ENCODE results near the gene FRMD8.

Gene FRMD8

GRCh38 chr11:65424205-65425104, 38.0 kb downstream of the FRMD8 start:
- H3K27me3 ChIP-seq (ENCODE audit: control insufficient read depth in 1 of 2, insufficient read depth in 2 of 2, low read length in 2 of 2) = no peaks in the 10 kb centered on the region
- peaks cover 49 to 52% of the 10 kb centered on the region in 2 donors for H3K4me1 ChIP-seq (ENCODE audit: control insufficient read depth in 1 of 2, insufficient read depth in 2 of 2, low read length in 2 of 2)
- peaks cover 16 to 43% of the 10 kb centered on the region in 2 donors for H3K36me3 ChIP-seq (ENCODE audit: control insufficient read depth in 1 of 2, insufficient read depth in 2 of 2, low read length in 2 of 2)
- H3K27ac ChIP-seq (ENCODE audit: low read depth, low read length) = peak overlapping the region; percentile 100
- peak overlapping the region; percentile 100 for H3K9ac ChIP-seq (ENCODE audit: low read depth in 1 of 2, low read length in 2 of 2)
- no peaks in the 10 kb centered on the region for H3K9me3 ChIP-seq (ENCODE audit: control insufficient read depth in 1 of 2, low read length in 2 of 2)
- H3K4me3 ChIP-seq (ENCODE audit: low read depth in 1 of 2, low read length in 2 of 2) = peak overlapping the region; percentile 89 to 97

DNA sequence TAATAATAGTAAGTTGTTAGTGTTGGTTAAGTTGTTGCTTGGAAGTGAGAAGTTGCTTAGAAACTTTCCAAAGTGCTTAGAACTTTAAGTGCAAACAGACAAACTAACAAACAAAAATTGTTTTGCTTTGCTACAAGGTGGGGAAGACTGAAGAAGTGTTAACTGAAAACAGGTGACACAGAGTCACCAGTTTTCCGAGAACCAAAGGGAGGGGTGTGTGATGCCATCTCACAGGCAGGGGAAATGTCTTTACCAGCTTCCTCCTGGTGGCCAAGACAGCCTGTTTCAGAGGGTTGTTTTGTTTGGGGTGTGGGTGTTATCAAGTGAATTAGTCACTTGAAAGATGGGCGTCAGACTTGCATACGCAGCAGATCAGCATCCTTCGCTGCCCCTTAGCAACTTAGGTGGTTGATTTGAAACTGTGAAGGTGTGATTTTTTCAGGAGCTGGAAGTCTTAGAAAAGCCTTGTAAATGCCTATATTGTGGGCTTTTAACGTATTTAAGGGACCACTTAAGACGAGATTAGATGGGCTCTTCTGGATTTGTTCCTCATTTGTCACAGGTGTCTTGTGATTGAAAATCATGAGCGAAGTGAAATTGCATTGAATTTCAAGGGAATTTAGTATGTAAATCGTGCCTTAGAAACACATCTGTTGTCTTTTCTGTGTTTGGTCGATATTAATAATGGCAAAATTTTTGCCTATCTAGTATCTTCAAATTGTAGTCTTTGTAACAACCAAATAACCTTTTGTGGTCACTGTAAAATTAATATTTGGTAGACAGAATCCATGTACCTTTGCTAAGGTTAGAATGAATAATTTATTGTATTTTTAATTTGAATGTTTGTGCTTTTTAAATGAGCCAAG, 38.9 kb downstream of the FRMD8 start:
- H3K27ac ChIP-seq (ENCODE audit: low read depth, low read length) = peak overlapping the region; percentile 100
- peak overlapping the region; percentile 89 to 97 for H3K4me3 ChIP-seq (ENCODE audit: low read depth in 1 of 2, low read length in 2 of 2)
- peaks cover 49 to 52% of the 10 kb centered on the region in 2 donors for H3K4me1 ChIP-seq (ENCODE audit: control insufficient read depth in 1 of 2, insufficient read depth in 2 of 2, low read length in 2 of 2)
- H3K36me3 ChIP-seq (ENCODE audit: control insufficient read depth in 1 of 2, insufficient read depth in 2 of 2, low read length in 2 of 2) = peaks cover 16 to 43% of the 10 kb centered on the region in 2 donors
- H3K27me3 ChIP-seq (ENCODE audit: control insufficient read depth in 1 of 2, insufficient read depth in 2 of 2, low read length in 2 of 2) = no peaks in the 10 kb centered on the region
- H3K9me3 ChIP-seq (ENCODE audit: control insufficient read depth in 1 of 2, low read length in 2 of 2) = no peaks in the 10 kb centered on the region
- peak overlapping the region; percentile 100 for H3K9ac ChIP-seq (ENCODE audit: low read depth in 1 of 2, low read length in 2 of 2)

- Histone ChIP-seq H3K9ac (ENCODE audit: low read depth in 1 of 2, low read length in 2 of 2) (peak overlapping the region; percentile 100), H3K4me3 (ENCODE audit: low read depth in 1 of 2, low read length in 2 of 2) (peak overlapping the region; percentile 89 to 97), H3K27me3 (ENCODE audit: control insufficient read depth in 1 of 2, insufficient read depth in 2 of 2, low read length in 2 of 2) (no peaks in the 10 kb centered on the region), H3K4me1 (ENCODE audit: control insufficient read depth in 1 of 2, insufficient read depth in 2 of 2, low read length in 2 of 2) (peaks cover 46 to 52% of the 10 kb centered on the region in 2 donors), H3K36me3 (ENCODE audit: control insufficient read depth in 1 of 2, insufficient read depth in 2 of 2, low read length in 2 of 2) (peaks cover 16 to 43% of the 10 kb centered on the region in 2 donors), H3K27ac (ENCODE audit: low read depth, low read length) (peak overlapping the region; percentile 100), H3K9me3 (ENCODE audit: control insufficient read depth in 1 of 2, low read length in 2 of 2) (no peaks in the 10 kb centered on the region)
These were observed 39.8 kb downstream of the FRMD8 start for GRCh38 chr11:65425971-65426838.

DNA sequence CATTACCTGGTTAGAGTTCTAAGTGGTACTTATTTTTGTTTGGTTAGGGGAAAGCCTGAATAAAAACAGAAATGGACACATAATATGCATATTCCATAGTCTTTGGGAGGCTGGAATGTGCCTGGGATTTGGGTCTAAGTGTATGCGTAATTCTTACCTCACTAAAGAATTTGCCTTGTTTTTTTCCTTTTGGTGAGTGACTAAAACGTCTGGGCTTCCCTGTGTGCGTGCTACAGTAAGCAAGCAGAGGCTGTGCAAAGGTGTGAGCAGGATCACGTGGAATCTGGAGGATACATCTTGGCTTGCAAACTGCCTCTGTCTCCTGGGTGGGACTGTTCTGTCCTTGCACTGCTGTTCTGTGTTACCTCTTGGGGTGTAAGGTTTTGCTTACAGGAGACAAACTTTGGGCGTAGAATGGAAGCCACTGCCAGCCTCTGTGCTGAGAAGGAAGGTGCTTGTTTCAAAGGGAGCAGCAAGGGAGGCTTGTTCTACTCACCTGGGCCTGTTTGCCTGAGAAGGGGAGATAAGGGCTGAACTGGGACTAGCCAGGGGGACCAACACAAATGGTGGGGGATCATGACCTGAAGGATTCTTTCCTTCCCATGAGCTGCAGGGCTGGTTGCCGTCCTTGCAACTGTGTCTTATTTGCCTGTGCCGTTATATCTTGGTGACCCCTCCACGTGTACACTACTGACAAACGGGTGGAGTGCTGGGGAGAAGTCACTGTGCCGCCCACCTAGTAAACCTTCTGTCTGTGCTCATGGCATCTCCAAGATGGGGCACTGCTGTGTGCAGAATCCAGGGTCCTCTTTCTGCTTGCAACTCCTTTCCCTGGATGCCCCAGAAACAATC, 40.6 kb downstream of the FRMD8 start:
- Histone ChIP-seq H3K36me3 (ENCODE audit: control insufficient read depth in 1 of 2, insufficient read depth in 2 of 2, low read length in 2 of 2) (peaks cover 16 to 43% of the 10 kb centered on the region in 2 donors), H3K27ac (ENCODE audit: low read depth, low read length) (peak overlapping the region; percentile 100), H3K27me3 (ENCODE audit: control insufficient read depth in 1 of 2, insufficient read depth in 2 of 2, low read length in 2 of 2) (no peaks in the 10 kb centered on the region), H3K4me3 (ENCODE audit: low read depth in 1 of 2, low read length in 2 of 2) (peak overlapping the region; percentile 89 to 97), H3K4me1 (ENCODE audit: control insufficient read depth in 1 of 2, insufficient read depth in 2 of 2, low read length in 2 of 2) (peaks cover 43 to 50% of the 10 kb centered on the region in 2 donors), H3K9ac (ENCODE audit: low read depth in 1 of 2, low read length in 2 of 2) (peak overlapping the region; percentile 100), H3K9me3 (ENCODE audit: control insufficient read depth in 1 of 2, low read length in 2 of 2) (no peaks in the 10 kb centered on the region)

DNA sequence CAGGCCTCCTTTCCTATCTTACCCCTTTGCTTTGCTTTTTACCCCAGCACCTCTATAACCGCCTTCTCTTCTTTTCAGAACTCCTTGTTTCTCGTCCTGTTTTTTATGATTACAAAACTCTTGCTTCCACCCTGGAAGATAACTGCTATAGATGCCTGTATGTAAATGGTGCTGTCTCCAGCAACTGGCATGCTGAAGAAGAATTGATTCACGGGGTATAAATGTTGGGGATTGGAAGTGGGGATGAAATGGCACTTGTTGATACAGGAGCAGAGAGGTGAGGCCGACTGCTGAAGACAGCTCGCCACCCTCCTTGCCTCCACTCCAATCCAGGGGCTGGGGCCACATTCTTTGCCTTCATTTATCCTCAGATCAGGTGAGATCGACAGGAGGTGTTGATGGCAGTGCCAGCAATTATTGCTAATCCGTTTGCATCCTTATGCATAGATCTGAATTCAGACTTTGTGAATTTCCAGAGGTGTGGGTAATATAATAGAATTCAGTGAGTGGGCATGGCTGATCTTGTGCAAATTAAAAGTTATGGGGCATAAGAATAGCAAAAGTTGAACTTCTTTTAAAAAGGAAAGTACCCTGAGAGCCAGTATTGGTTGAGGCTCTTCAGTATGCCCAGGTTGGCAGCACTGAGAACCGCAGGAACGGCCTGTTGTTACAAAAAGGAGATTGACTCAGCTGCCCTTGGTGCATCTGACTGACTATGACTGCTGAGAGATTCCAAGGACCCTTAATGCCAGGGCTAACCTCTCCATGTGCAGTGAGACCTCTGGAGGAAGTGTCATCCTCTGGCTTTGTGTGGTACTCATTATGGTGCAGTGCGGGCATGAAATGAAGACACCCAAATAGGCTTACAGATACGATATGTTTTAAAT, 41.5 kb downstream of the FRMD8 start:
- peaks cover 16 to 42% of the 10 kb centered on the region in 2 donors for H3K36me3 ChIP-seq (ENCODE audit: control insufficient read depth in 1 of 2, insufficient read depth in 2 of 2, low read length in 2 of 2)
- H3K4me1 ChIP-seq (ENCODE audit: control insufficient read depth in 1 of 2, insufficient read depth in 2 of 2, low read length in 2 of 2) = peaks cover 43 to 50% of the 10 kb centered on the region in 2 donors
- H3K4me3 ChIP-seq (ENCODE audit: low read depth in 1 of 2, low read length in 2 of 2) = peak overlapping the region; percentile 89 to 97
- H3K27ac ChIP-seq (ENCODE audit: low read depth, low read length) = peak overlapping the region; percentile 100
- no peaks in the 10 kb centered on the region for H3K9me3 ChIP-seq (ENCODE audit: control insufficient read depth in 1 of 2, low read length in 2 of 2)
- peak overlapping the region; percentile 100 for H3K9ac ChIP-seq (ENCODE audit: low read depth in 1 of 2, low read length in 2 of 2)
- H3K27me3 ChIP-seq (ENCODE audit: control insufficient read depth in 1 of 2, insufficient read depth in 2 of 2, low read length in 2 of 2) = no peaks in the 10 kb centered on the region

DNA sequence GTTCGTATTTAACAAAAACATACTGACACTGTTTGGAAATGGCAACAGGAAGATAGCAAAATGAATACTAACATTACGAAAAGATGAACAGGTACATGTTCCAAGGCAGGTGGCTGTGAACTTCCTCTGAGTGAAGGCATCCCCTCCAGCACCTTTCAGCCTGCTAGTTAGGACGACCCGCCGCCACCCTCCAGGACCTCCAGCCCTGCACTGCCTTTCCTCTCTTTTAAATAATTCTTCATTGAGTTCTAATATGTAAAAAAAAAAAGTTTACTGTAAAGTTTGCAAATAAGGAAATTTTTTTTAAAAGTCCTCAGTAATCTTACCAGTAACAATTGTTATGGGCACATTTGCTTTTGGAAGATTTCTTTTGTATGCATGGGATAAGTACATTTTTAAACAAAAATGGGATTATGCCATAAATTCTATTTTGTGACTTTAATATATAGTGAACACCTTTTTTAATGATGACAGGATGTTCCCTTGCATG, 42.2 kb downstream of the FRMD8 start:
- Histone ChIP-seq H3K4me1 (ENCODE audit: control insufficient read depth in 1 of 2, insufficient read depth in 2 of 2, low read length in 2 of 2) (peaks cover 43 to 50% of the 10 kb centered on the region in 2 donors), H3K9ac (ENCODE audit: low read depth in 1 of 2, low read length in 2 of 2) (peak overlapping the region; percentile 100), H3K9me3 (ENCODE audit: control insufficient read depth in 1 of 2, low read length in 2 of 2) (no peaks in the 10 kb centered on the region), H3K27ac (ENCODE audit: low read depth, low read length) (peak overlapping the region; percentile 100), H3K36me3 (ENCODE audit: control insufficient read depth in 1 of 2, insufficient read depth in 2 of 2, low read length in 2 of 2) (peaks cover 16 to 35% of the 10 kb centered on the region in 2 donors), H3K27me3 (ENCODE audit: control insufficient read depth in 1 of 2, insufficient read depth in 2 of 2, low read length in 2 of 2) (no peaks in the 10 kb centered on the region), H3K4me3 (ENCODE audit: low read depth in 1 of 2, low read length in 2 of 2) (peak overlapping the region; percentile 89 to 97)

DNA sequence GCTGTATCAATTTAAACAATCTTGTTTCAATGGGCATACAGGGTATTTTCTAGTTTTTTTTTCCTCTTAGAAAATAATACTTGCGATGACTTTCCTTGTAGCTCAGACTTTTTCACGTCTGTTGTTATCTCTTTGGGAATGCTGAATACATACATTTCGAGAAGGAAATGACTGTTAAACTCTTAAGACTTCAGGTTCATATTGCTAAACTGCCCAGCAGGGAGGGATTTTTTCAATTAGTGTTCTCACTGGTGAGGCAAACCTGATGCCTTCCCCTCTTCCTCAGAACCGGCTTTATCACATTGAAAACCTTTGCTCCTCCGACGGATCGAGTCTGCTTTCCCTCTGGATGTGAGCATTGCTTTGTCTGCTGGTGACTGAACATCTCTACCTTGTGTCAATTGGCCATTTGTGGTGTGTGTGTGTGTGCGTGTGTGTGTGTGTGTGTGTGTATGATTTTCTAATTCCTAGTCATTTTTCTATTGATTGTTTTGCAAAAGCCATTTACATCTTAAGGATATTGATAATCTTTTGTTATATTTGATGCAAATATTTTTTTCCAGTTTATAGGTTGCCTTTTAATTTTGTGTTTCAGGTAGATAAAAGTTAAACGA, 42.7 kb downstream of the FRMD8 start:
- Histone ChIP-seq H3K9ac (ENCODE audit: low read depth in 1 of 2, low read length in 2 of 2) (peak overlapping the region in 1 of 2 donors; percentile 52), H3K4me3 (ENCODE audit: low read depth in 1 of 2, low read length in 2 of 2) (peak overlapping the region; percentile 7 to 10), H3K27ac (ENCODE audit: low read depth, low read length) (peak overlapping the region; percentile 26), H3K27me3 (ENCODE audit: control insufficient read depth in 1 of 2, insufficient read depth in 2 of 2, low read length in 2 of 2) (no peaks in the 10 kb centered on the region), H3K9me3 (ENCODE audit: control insufficient read depth in 1 of 2, low read length in 2 of 2) (no peaks in the 10 kb centered on the region), H3K4me1 (ENCODE audit: control insufficient read depth in 1 of 2, insufficient read depth in 2 of 2, low read length in 2 of 2) (peaks cover 46 to 50% of the 10 kb centered on the region in 2 donors), H3K36me3 (ENCODE audit: control insufficient read depth in 1 of 2, insufficient read depth in 2 of 2, low read length in 2 of 2) (peaks cover 13 to 32% of the 10 kb centered on the region in 2 donors)
